Keratinocyte (primary cell): ENCODE measurements around the gene EPHB1. TPM values are rescaled to one million over a fixed set of nuclear protein-coding genes. Genes with fewer than 3 reads are reported as not detected.

Source experiments
- DNase-seq: peaks from one replicate; pipeline ENCODE4 v3.0.0-alpha.2; 2011; ENCODE audit warnings: low read depth, missing footprints, low spot score
- FAIRE-seq: peaks from 2 replicates; lab custom pipeline; 2011; peaks lifted over from hg19 to GRCh38; lab: Jason Lieb, UNC
- H2AFZ ChIP-seq: 2 replicates; pipeline ENCODE4 v1.6.0; 2012; ENCODE audit warnings: low read length, control low read depth, inconsistent platforms; ENCODE audit not compliant: control insufficient read depth
- H3K27ac ChIP-seq: 2 replicates; pipeline ENCODE4 v1.5.1; 2011; ENCODE audit warnings: low read length; ENCODE audit not compliant: control insufficient read depth, insufficient read depth
- H3K27me3 ChIP-seq: 3 replicates; pipeline ENCODE4 v1.6.0; 2011; ENCODE audit warnings: low read length; ENCODE audit not compliant: control insufficient read depth, insufficient read depth; ENCODE audit errors: extremely low read depth
- H3K36me3 ChIP-seq, 2 experiments: 2 replicates in 1 of 2; 3 replicates in 1 of 2; pipeline ENCODE4 v1.5.1; 2011; ENCODE audit warnings: low read length in 2 of 2, mild to moderate bottlenecking in 1 of 2; ENCODE audit not compliant: control insufficient read depth in 2 of 2, insufficient read depth in 2 of 2; ENCODE audit errors: extremely low read depth in 1 of 2
- H3K4me1 ChIP-seq: 3 replicates; pipeline ENCODE4 v1.5.1; 2011; ENCODE audit warnings: low read length; ENCODE audit not compliant: control insufficient read depth, insufficient read depth; ENCODE audit errors: extremely low read depth
- H3K4me2 ChIP-seq: 3 replicates; pipeline ENCODE4 v1.6.0; 2011; ENCODE audit warnings: low read depth, low read length; ENCODE audit not compliant: control insufficient read depth, insufficient read depth; ENCODE audit errors: extremely low read depth
- H3K4me3 ChIP-seq, 3 experiments: fragments of 200-600 bp in 1 of 3; sonication (generic) in 1 of 3; 2 replicates in 2 of 3; 3 replicates in 1 of 3; pipeline ENCODE4 v1.5.1; 2011 to 2016; ENCODE audit warnings: low read length in 3 of 3, mild to moderate bottlenecking in 3 of 3, control low read depth in 2 of 3, inconsistent platforms in 1 of 3, low read depth in 1 of 3, mixed read lengths in 1 of 3, mixed run types in 1 of 3, moderate library complexity in 1 of 3; ENCODE audit not compliant: control insufficient read depth in 2 of 3, insufficient read depth in 2 of 3; ENCODE audit errors: extremely low read depth in 1 of 3
- H3K79me2 ChIP-seq: 2 replicates; pipeline ENCODE4 v1.6.0; 2012; ENCODE audit warnings: low read length; ENCODE audit not compliant: control insufficient read depth, insufficient read depth
- H3K9ac ChIP-seq: 3 replicates; pipeline ENCODE4 v1.6.0; 2011; ENCODE audit warnings: low read length; ENCODE audit not compliant: control insufficient read depth, insufficient read depth; ENCODE audit errors: extremely low read depth
- H3K9me1 ChIP-seq: 3 replicates; pipeline ENCODE4 v1.6.0; 2011; ENCODE audit warnings: low read length; ENCODE audit not compliant: control insufficient read depth, insufficient read depth; ENCODE audit errors: extremely low read depth
- H3K9me3 ChIP-seq: 2 replicates; pipeline ENCODE4 v1.5.1; 2012; ENCODE audit warnings: low read depth, low read length; ENCODE audit not compliant: control insufficient read depth
- H4K20me1 ChIP-seq: 3 replicates; pipeline ENCODE4 v1.6.0; 2011; ENCODE audit warnings: low read length; ENCODE audit not compliant: control insufficient read depth, insufficient read depth; ENCODE audit errors: extremely low read depth
- EZH2 ChIP-seq: IDR thresholded peaks from one replicate; pipeline ENCODE4 v1.6.1; 2012; ENCODE audit warnings: inconsistent platforms, mild to moderate bottlenecking, low read length, moderate library complexity
- dilution Hi-C: fragments of 300-500 bp; cut with MboI; formaldehyde crosslinking; loops from one replicate; pipeline ENCODE4 v1.7.0; 2020; ENCODE audit warnings: low sequenced_read_pairs; ENCODE audit not compliant: extremely low pct_ligation_motif_present
- polyA plus RNA-seq, 5 experiments: library from polyadenylated mRNA; depleted of rRNA in 3 of 5; stranded (reverse) in 3 of 5; stranded (forward) in 1 of 5; unstranded in 1 of 5; fragments of >200 nt; gene quantifications; 1 replicate in 1 of 5; 2 replicates in 3 of 5; 3 replicates in 1 of 5; pipeline versions ENCODE4 v1.2.1 to v1.2.3, GENCODE V29; 2011 to 2012; ENCODE audit warnings: missing spikeins in 2 of 5, low read depth in 1 of 5, low replicate concordance in 1 of 5
- TF ChIP-seq, protein P1 (sequence below), 3 experiments: IDR thresholded peaks in 1 of 3; conservative IDR thresholded peaks in 1 of 3; optimal IDR thresholded peaks in 1 of 3; 2 replicates in 2 of 3; 3 replicates in 1 of 3; pipeline versions ENCODE3 to v1.5.1; 2011; ENCODE audit warnings: low read length in 3 of 3, mild to moderate bottlenecking in 3 of 3, moderate library complexity in 2 of 3, control low read depth in 1 of 3, inconsistent platforms in 1 of 3; ENCODE audit not compliant: insufficient read depth in 2 of 3; ENCODE audit errors: extremely low read depth in 1 of 3

Gene EPHB1
- polyA plus RNA-seq, 1 donor (not counting 4 experiments of a cell fraction or from before 2014, with no cell fraction given): 0.01 TPM

GRCh38 chr3:135089451-135089850 is 294.4 kb downstream of the EPHB1 start:
- no peak overlapping the region for H3K4me2 ChIP-seq

GRCh38 chr3:135090020-135090717 is 295.1 kb downstream of the EPHB1 start:
- DNase-seq: no peak
- Histone ChIP-seq H4K20me1 (no peaks in the 10 kb centered on the region), H3K27me3 (no peaks in the 10 kb centered on the region), H3K36me3 (no peaks in the 10 kb centered on the region), H3K9me3 (no peaks in the 10 kb centered on the region), H3K4me2 (no peak overlapping the region), H3K79me2 (no peaks in the 10 kb centered on the region), H3K9ac (no peak overlapping the region), H2AFZ (no peak overlapping the region), H3K9me1 (no peaks in the 10 kb centered on the region), H3K4me3 (no peak overlapping the region), H3K4me1 (no peaks in the 10 kb centered on the region), H3K27ac (no peak overlapping the region)
- FAIRE-seq: no peak
- dilution Hi-C loops: no loop called here
- TF ChIP-seq, protein P1, sequence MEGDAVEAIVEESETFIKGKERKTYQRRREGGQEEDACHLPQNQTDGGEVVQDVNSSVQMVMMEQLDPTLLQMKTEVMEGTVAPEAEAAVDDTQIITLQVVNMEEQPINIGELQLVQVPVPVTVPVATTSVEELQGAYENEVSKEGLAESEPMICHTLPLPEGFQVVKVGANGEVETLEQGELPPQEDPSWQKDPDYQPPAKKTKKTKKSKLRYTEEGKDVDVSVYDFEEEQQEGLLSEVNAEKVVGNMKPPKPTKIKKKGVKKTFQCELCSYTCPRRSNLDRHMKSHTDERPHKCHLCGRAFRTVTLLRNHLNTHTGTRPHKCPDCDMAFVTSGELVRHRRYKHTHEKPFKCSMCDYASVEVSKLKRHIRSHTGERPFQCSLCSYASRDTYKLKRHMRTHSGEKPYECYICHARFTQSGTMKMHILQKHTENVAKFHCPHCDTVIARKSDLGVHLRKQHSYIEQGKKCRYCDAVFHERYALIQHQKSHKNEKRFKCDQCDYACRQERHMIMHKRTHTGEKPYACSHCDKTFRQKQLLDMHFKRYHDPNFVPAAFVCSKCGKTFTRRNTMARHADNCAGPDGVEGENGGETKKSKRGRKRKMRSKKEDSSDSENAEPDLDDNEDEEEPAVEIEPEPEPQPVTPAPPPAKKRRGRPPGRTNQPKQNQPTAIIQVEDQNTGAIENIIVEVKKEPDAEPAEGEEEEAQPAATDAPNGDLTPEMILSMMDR (optimal IDR thresholded peaks at IDR 0.05 in 1 of 3, IDR thresholded peaks at IDR 0.05 in 1 of 3, conservative IDR thresholded peaks at IDR 0.05 in 1 of 3; ENCODE audit: extremely low read depth in 1 of 3, insufficient read depth in 2 of 3, low read length in 3 of 3): no peak
- no peak for TF ChIP-seq EZH2

More at GRCh38 chr3:135089451-135089850, 294.4 kb downstream of the EPHB1 start:
- H3K36me3 ChIP-seq: no peaks in the 10 kb centered on the region
- H3K9me3 ChIP-seq: no peaks in the 10 kb centered on the region
- H3K9me1 ChIP-seq: no peaks in the 10 kb centered on the region
- H4K20me1 ChIP-seq: no peaks in the 10 kb centered on the region
- H2AFZ ChIP-seq: no peak overlapping the region
- no peak overlapping the region for H3K9ac ChIP-seq
- no peaks in the 10 kb centered on the region for H3K27me3 ChIP-seq
- TF ChIP-seq, protein P1 (optimal IDR thresholded peaks at IDR 0.05 in 1 of 3, IDR thresholded peaks at IDR 0.05 in 1 of 3, conservative IDR thresholded peaks at IDR 0.05 in 1 of 3; ENCODE audit: extremely low read depth in 1 of 3, insufficient read depth in 2 of 3, low read length in 3 of 3): no peak
- TF ChIP-seq EZH2: no peak
- no peak overlapping the region for H3K27ac ChIP-seq
- H3K4me1 ChIP-seq: no peaks in the 10 kb centered on the region
- H3K79me2 ChIP-seq: no peaks in the 10 kb centered on the region
- dilution Hi-C loops: no loop called here
- FAIRE-seq (no peak), DNase-seq (no peak)
- H3K4me3 ChIP-seq: no peak overlapping the region
